ENCODE results near the gene RACGAP1.
"Not testable (repeated sequence)": the region's sequence is repeated elsewhere in the genome, so short reads cannot be mapped to it uniquely, and the experiment has no call there.

DNA sequence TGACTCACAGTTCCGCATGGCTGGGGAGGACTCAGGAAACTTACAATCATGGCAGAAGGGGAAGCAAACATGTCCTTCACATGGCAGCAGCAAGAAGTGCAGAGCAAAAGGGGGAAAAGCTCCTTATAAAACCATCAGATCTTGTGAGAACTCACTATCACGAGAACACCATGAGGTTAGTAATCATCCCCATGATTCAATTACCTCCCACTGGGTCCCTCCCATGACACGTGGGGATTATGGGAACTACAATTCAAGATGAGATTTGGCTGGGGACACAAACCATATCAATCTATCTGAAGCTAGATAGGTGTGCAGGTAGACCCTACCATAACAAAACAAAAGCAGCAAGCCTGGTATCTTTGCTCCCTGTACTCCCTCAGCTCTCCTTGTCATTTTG is 38.8 kb downstream of the RACGAP1 start:
- TF ChIP-seq, protein P1, sequence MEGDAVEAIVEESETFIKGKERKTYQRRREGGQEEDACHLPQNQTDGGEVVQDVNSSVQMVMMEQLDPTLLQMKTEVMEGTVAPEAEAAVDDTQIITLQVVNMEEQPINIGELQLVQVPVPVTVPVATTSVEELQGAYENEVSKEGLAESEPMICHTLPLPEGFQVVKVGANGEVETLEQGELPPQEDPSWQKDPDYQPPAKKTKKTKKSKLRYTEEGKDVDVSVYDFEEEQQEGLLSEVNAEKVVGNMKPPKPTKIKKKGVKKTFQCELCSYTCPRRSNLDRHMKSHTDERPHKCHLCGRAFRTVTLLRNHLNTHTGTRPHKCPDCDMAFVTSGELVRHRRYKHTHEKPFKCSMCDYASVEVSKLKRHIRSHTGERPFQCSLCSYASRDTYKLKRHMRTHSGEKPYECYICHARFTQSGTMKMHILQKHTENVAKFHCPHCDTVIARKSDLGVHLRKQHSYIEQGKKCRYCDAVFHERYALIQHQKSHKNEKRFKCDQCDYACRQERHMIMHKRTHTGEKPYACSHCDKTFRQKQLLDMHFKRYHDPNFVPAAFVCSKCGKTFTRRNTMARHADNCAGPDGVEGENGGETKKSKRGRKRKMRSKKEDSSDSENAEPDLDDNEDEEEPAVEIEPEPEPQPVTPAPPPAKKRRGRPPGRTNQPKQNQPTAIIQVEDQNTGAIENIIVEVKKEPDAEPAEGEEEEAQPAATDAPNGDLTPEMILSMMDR (conservative IDR thresholded peaks at IDR 0.05), result not testable (repeated sequence)
- not testable (repeated sequence) for TF ChIP-seq EZH2 (IDR thresholded peaks at IDR 0.05; ENCODE audit: low read depth)

All from PC-9 (cell line).